Measurements from ENCODE around the gene TRPV6.

The TRPV6 gene

GRCh38 chr7:142876991-142877910 lies 8.3 kb downstream of the TRPV6 start:
- TF ChIP-seq SIN3A (IDR thresholded peaks at IDR 0.05; ENCODE audit: borderline replicate concordance, insufficient read depth, low read length) (no peak), REST (IDR thresholded peaks at IDR 0.05; ENCODE audit: insufficient read depth in 1 of 2, low read depth in 2 of 2, low read length in 2 of 2) (no peak), POLR2AphosphoS5 (IDR thresholded peaks at IDR 0.05; ENCODE audit: low read depth, low read length) (no peak), TAF1 (IDR thresholded peaks at IDR 0.05; ENCODE audit: borderline replicate concordance, insufficient read depth, low read length) (no peak), FOXP2 (optimal IDR thresholded peaks at IDR 0.05; ENCODE audit: borderline replicate concordance, extremely low read depth, extremely low read length, insufficient read depth) (no peak)

DNA sequence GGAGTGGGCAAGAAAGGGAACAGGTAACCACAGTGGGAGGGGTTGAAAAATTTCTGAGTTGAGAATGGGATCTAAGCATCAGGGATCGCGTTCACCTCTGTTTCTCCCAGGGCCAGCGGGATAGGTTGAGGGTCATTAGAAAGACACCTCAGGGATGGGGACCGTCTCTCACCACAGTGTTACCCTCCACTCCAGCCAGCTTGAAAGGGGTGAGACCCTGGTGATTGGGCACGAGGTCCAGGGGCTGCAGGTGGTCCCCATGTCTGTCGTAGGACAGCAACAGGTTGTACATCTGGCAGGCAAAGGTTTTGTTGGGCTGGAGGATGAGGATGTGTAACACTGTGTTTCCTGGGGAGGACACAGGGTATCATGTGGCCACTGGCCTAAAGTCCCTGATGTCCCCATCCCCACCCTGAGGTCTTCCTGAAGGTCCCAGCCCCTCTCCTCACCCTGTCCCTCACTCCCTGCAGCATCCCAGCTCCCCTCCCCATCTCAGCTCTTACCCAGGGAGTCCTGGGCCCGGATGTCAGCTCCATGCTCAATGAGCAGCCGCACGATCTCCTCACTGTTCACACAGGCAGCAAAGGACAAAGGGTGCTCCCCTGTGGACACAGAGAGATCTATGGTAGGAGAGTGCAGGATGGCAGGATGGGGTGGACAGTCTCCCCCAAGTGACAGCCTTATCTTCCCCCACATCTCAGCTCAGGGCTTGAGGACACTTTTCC lies 9.1 kb downstream of the TRPV6 start:
- TF ChIP-seq FOXP2 (optimal IDR thresholded peaks at IDR 0.05; ENCODE audit: borderline replicate concordance, extremely low read depth, extremely low read length, insufficient read depth) (no peak), POLR2AphosphoS5 (IDR thresholded peaks at IDR 0.05; ENCODE audit: low read depth, low read length) (no peak)

- TF ChIP-seq POLR2AphosphoS5 (IDR thresholded peaks at IDR 0.05; ENCODE audit: low read depth, low read length), result no peak
- no peak for TF ChIP-seq FOXP2 (optimal IDR thresholded peaks at IDR 0.05; ENCODE audit: borderline replicate concordance, extremely low read depth, extremely low read length, insufficient read depth)
- no peak for TF ChIP-seq TAF1 (IDR thresholded peaks at IDR 0.05; ENCODE audit: borderline replicate concordance, insufficient read depth, low read length)
- no peak for TF ChIP-seq REST (IDR thresholded peaks at IDR 0.05; ENCODE audit: insufficient read depth in 1 of 2, low read depth in 2 of 2, low read length in 2 of 2)
- no peak for TF ChIP-seq SIN3A (IDR thresholded peaks at IDR 0.05; ENCODE audit: borderline replicate concordance, insufficient read depth, low read length)
Observed at GRCh38 chr7:142875456-142875855, 10.1 kb downstream of the TRPV6 start.

DNA sequence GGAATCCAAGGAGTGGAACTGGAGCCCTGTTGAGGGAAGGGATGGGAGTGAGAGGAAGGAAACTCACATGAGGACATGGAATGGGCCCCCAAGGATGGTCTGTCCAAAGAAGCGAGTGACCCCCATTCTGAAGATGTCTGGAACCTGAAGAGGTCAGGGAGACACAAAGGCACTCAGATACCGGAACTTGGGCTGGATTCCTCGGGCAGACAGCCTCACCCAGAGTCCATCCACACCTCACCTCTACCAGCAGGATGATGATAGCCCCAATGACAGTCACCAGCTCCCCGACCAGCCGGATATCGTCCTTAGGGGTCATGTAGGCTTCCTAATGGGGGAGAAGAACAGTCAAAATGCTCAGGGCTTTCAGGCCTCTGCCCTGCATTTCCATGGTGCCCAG lies 10.7 kb downstream of the TRPV6 start:
- no peak for TF ChIP-seq SIN3A (IDR thresholded peaks at IDR 0.05; ENCODE audit: borderline replicate concordance, insufficient read depth, low read length)
- TF ChIP-seq POLR2AphosphoS5 (IDR thresholded peaks at IDR 0.05; ENCODE audit: low read depth, low read length), result no peak
- no peak for TF ChIP-seq REST (IDR thresholded peaks at IDR 0.05; ENCODE audit: insufficient read depth in 1 of 2, low read depth in 2 of 2, low read length in 2 of 2)
- no peak for TF ChIP-seq TAF1 (IDR thresholded peaks at IDR 0.05; ENCODE audit: borderline replicate concordance, insufficient read depth, low read length)
- no peak for TF ChIP-seq FOXP2 (optimal IDR thresholded peaks at IDR 0.05; ENCODE audit: borderline replicate concordance, extremely low read depth, extremely low read length, insufficient read depth)

DNA sequence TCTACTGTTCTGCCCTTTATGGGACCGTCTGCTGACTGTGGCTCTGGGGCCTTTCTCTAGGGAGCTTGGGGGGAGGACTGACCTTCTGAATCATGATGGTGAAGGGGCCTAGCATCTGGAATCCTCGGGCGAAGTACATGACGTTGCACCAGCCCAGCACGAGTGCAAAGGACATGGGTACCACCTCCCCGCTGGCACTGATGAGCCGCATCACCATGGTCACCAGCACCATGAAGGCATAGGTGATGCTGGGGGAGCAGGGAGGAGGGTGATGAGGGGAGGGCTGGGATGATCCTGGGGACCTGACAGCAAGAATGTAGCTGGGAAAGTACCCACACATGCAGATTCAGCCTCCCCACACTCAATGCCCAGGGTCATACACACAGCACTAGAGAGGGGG lies 11.1 kb downstream of the TRPV6 start:
- TF ChIP-seq FOXP2 (optimal IDR thresholded peaks at IDR 0.05; ENCODE audit: borderline replicate concordance, extremely low read depth, extremely low read length, insufficient read depth), result no peak

- TF ChIP-seq SIN3A (IDR thresholded peaks at IDR 0.05; ENCODE audit: borderline replicate concordance, insufficient read depth, low read length), result no peak
- TF ChIP-seq TAF1 (IDR thresholded peaks at IDR 0.05; ENCODE audit: borderline replicate concordance, insufficient read depth, low read length), result no peak
- no peak for TF ChIP-seq POLR2AphosphoS5 (IDR thresholded peaks at IDR 0.05; ENCODE audit: low read depth, low read length)
- no peak for TF ChIP-seq REST (IDR thresholded peaks at IDR 0.05; ENCODE audit: insufficient read depth in 1 of 2, low read depth in 2 of 2, low read length in 2 of 2)
- TF ChIP-seq FOXP2 (optimal IDR thresholded peaks at IDR 0.05; ENCODE audit: borderline replicate concordance, extremely low read depth, extremely low read length, insufficient read depth), result no peak
Observed at GRCh38 chr7:142873871-142874270, 11.7 kb downstream of the TRPV6 start.

Measured in PFSK-1 (cell line).